BLaER1 (cell line): Measurements from ENCODE around the gene ANAPC16.

Source experiments
- H3K27ac ChIP-seq: shearing (Covaris generic); formaldehyde crosslinking; 2 replicates; pipeline ENCODE4 v1.8.1; 2022
- H3K27me3 ChIP-seq: shearing (Covaris generic); formaldehyde crosslinking; 2 replicates; pipeline ENCODE4 v1.8.1; 2022
- H3K36me3 ChIP-seq: shearing (Covaris generic); formaldehyde crosslinking; 2 replicates; pipeline ENCODE4 v1.8.1; 2022
- H3K4me1 ChIP-seq: shearing (Covaris generic); formaldehyde crosslinking; 2 replicates; pipeline ENCODE4 v1.8.1; 2022
- H3K4me2 ChIP-seq: shearing (Covaris generic); formaldehyde crosslinking; 2 replicates; pipeline ENCODE4 v1.8.1; 2022
- H3K4me3 ChIP-seq: shearing (Covaris generic); formaldehyde crosslinking; 2 replicates; pipeline ENCODE4 v1.8.1; 2022
- H3K9ac ChIP-seq: shearing (Covaris generic); formaldehyde crosslinking; 2 replicates; pipeline ENCODE4 v1.8.1; 2022
- H3K9me3 ChIP-seq: shearing (Covaris generic); formaldehyde crosslinking; 2 replicates; pipeline ENCODE4 v1.8.1; 2022
- H4K20me1 ChIP-seq: shearing (Covaris generic); formaldehyde crosslinking; 2 replicates; pipeline ENCODE4 v1.8.1; 2022
- Cebpa-rat ChIP-seq: shearing (Covaris generic); IDR thresholded peaks from 2 replicates; pipeline ENCODE4 v1.8.1; 2022

ANAPC16 gene

GRCh38 chr10:72260239-72260975 lies 44.6 kb downstream of the ANAPC16 start:
- no peak for TF ChIP-seq Cebpa-rat
- Histone ChIP-seq H4K20me1 (no peaks in the 10 kb centered on the region), H3K9ac (peak overlapping the region; percentile 57), H3K4me3 (peak overlapping the region; percentile 63), H3K4me1 (peaks cover 98% of the 10 kb centered on the region), H3K9me3 (no peaks in the 10 kb centered on the region), H3K27ac (peak overlapping the region; percentile 80), H3K36me3 (no peaks in the 10 kb centered on the region), H3K4me2 (peak overlapping the region; percentile 97), H3K27me3 (no peaks in the 10 kb centered on the region)

- peak overlapping the region; percentile 97 for H3K4me2 ChIP-seq
- peak overlapping the region; percentile 63 for H3K4me3 ChIP-seq
- H3K9me3 ChIP-seq = no peaks in the 10 kb centered on the region
- no peaks in the 10 kb centered on the region for H3K27me3 ChIP-seq
- peaks cover 98% of the 10 kb centered on the region for H3K4me1 ChIP-seq
- no peaks in the 10 kb centered on the region for H4K20me1 ChIP-seq
- peak overlapping the region; percentile 80 for H3K27ac ChIP-seq
- TF ChIP-seq Cebpa-rat = no peak
- H3K9ac ChIP-seq = peak overlapping the region; percentile 77
- no peaks in the 10 kb centered on the region for H3K36me3 ChIP-seq
Measured at GRCh38 chr10:72260976-72261783, 45.4 kb downstream of the ANAPC16 start.

GRCh38 chr10:72261784-72262404 lies 46.1 kb downstream of the ANAPC16 start:
- no peaks in the 10 kb centered on the region for H3K27me3 ChIP-seq
- no peaks in the 10 kb centered on the region for H3K36me3 ChIP-seq
- peak overlapping the region; percentile 77 for H3K9ac ChIP-seq
- H3K4me1 ChIP-seq = peaks cover 98% of the 10 kb centered on the region
- H3K4me2 ChIP-seq = peak overlapping the region; percentile 97
- H3K9me3 ChIP-seq = no peaks in the 10 kb centered on the region
- peak overlapping the region; percentile 80 for H3K27ac ChIP-seq
- no peak for TF ChIP-seq Cebpa-rat
- H3K4me3 ChIP-seq = peak overlapping the region; percentile 63
- no peaks in the 10 kb centered on the region for H4K20me1 ChIP-seq

- Histone ChIP-seq H3K36me3 (no peaks in the 10 kb centered on the region), H3K27ac (peak overlapping the region; percentile 35; the same call in 1 of the 2 replicates), H3K4me1 (peaks cover 97% of the 10 kb centered on the region), H3K9me3 (no peaks in the 10 kb centered on the region), H3K4me2 (peak overlapping the region; percentile 97), H3K27me3 (no peaks in the 10 kb centered on the region), H3K4me3 (no peak overlapping the region), H4K20me1 (no peaks in the 10 kb centered on the region), H3K9ac (no peak overlapping the region)
- TF ChIP-seq Cebpa-rat = no peak
Measured at GRCh38 chr10:72263613-72264241, 47.9 kb downstream of the ANAPC16 start.

DNA sequence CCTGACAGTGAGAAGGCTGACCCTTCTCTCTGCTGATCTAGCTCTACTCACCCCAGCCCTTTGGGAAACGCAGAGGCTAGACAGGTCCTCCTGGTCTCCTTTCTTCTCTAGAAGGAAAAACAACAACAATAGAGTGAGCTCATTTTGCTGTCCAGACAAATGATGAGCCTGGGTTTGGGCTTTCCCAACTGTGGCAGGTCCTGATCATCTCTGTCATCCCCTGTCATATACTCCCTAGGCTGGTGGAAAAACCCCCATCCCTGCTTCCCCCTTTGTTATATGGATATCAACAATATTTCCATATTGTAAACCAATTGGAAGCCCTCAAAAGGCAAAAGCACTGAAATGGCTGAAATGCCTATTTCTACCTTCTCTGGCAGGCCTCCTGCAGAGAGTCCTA lies 48.7 kb downstream of the ANAPC16 start:
- Histone ChIP-seq H3K4me1 (peaks cover 96% of the 10 kb centered on the region), H3K4me2 (peak overlapping the region; percentile 97), H3K4me3 (no peak overlapping the region), H3K27ac (no peak overlapping the region; the same call in 1 of the 2 replicates), H3K9ac (no peak overlapping the region), H3K27me3 (no peaks in the 10 kb centered on the region), H4K20me1 (no peaks in the 10 kb centered on the region), H3K9me3 (no peaks in the 10 kb centered on the region), H3K36me3 (no peaks in the 10 kb centered on the region)
- no peak for TF ChIP-seq Cebpa-rat

DNA sequence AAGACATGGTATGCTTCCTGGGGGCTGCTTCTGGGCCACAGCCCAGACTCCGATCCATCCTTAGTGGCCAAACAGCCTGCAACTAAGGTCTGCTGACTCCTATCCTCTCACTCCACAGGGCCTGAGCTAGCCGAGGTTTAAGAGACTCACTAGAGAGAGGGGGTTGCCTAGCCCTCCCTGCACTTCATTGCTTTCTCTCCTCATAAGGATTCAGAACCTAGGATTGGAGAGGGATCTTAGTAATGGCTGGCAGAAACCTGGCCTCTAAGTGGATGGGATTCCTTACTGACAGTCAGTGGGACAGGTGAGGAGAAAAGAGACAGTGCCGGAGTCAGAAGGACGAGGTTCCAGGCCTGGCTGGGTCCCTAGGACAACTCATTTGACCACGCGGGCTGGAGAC lies 49.7 kb downstream of the ANAPC16 start:
- Histone ChIP-seq H3K4me1 (peaks cover 95% of the 10 kb centered on the region), H4K20me1 (no peaks in the 10 kb centered on the region), H3K4me3 (no peak overlapping the region), H3K4me2 (peak overlapping the region; percentile 97), H3K27me3 (no peaks in the 10 kb centered on the region), H3K9me3 (no peaks in the 10 kb centered on the region), H3K27ac (0 out of 2 replicates have a peak overlapping the region, but pooled peaks have one; percentile 4), H3K9ac (no peak overlapping the region), H3K36me3 (no peaks in the 10 kb centered on the region)
- TF ChIP-seq Cebpa-rat = no peak

- TF ChIP-seq Cebpa-rat = no peak
- Histone ChIP-seq H3K9me3 (no peaks in the 10 kb centered on the region), H4K20me1 (no peaks in the 10 kb centered on the region), H3K4me3 (no peak overlapping the region), H3K4me2 (peak overlapping the region; percentile 97), H3K27me3 (no peaks in the 10 kb centered on the region), H3K36me3 (no peaks in the 10 kb centered on the region), H3K27ac (0 out of 2 replicates have a peak overlapping the region, but pooled peaks have one; percentile 4), H3K4me1 (peaks cover 96% of the 10 kb centered on the region), H3K9ac (no peak overlapping the region)
Measured at GRCh38 chr10:72265990-72266865, 50.4 kb downstream of the ANAPC16 start.

GRCh38 chr10:72267381-72267780 lies 51.6 kb downstream of the ANAPC16 start:
- 0 out of 2 replicates have a peak overlapping the region, but pooled peaks have one; percentile 13 for H3K27ac ChIP-seq

More at GRCh38 chr10:72267381-72267780, 51.6 kb downstream of the ANAPC16 start:
- peak overlapping the region; percentile 24 for H3K4me2 ChIP-seq
- H3K36me3 ChIP-seq = no peaks in the 10 kb centered on the region
- H4K20me1 ChIP-seq = no peaks in the 10 kb centered on the region
- no peak overlapping the region for H3K9ac ChIP-seq
- no peaks in the 10 kb centered on the region for H3K9me3 ChIP-seq
- peaks cover 96% of the 10 kb centered on the region for H3K4me1 ChIP-seq
- no peak overlapping the region for H3K4me3 ChIP-seq
- TF ChIP-seq Cebpa-rat = no peak
- no peaks in the 10 kb centered on the region for H3K27me3 ChIP-seq
